NCI-H2196 treated with DMSO at 0.1 percent for 48 hours (cell line): Measurements from ENCODE around the gene LIPG.

Experiments used
- DNase-seq: peaks from one replicate; lab custom pipeline; 2025; ENCODE audit not compliant: unreplicated experiment; lab: John Stamatoyannopoulos, UW

Gene LIPG

DNA sequence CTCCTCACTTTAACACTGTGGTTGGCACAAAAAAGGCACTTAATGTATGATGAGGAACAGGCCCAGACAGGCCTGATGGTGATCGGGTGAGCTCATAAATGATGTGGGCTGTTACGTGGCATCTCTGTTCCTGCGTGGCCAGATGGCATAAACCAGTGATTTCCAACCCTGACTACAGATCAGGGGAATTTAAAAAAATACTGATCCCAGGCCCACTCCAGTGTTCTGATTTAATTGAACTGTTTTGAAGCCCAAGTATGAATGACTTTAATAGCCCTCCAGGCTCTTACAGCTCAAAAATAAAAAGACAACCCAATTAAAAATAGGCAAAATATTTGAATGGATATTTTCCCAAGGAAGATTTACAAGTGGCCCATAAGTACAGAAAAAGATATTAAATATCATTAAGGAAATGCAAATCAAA, 48.2 kb downstream of the LIPG start:
- no peak for DNase-seq

DNA sequence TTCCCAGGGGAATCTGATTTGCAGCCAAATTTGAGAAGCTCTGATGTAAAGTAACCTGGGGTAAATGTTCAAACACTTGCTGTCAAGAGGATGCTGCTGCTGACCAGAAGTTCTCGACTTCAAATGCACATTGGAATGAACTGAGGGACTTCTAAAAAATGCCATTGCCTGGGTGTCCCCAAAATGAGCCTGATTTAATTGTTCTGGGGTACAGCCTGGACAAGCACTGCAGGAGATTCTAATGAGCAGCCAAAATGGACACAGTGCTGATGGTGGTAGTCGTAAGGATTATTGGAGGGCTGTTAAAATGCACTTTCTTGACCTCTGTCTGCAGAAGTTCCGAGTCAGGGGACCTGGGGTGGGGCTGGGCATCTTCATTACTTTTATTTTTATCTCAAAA, 49.5 kb downstream of the LIPG start:
- DNase-seq = no peak

DNA sequence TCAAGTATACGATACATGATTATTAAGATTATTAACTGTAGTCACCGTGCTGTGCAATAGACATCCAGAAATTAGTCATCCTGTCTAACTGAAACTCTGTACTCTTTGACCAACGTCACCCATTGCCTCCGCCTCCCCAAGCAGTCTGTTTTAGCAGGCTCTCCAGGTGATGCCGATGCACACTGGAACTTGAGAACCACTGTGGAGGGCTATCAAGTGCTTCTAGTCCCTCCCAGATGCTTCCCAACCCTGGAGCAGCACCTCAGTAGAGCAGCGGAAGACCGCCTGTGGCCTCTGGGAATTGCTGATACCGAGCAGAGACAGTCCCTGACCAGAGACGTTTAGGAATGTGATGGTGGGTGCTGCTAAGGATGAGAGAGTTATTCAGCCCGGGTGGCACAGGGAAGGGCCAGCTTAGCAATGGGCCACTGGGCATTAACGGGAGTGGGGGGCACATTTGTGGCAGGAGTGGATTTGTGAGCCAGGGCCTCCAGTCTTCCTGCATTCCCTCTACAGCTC, 50.7 kb downstream of the LIPG start:
- DNase-seq = no peak

DNA sequence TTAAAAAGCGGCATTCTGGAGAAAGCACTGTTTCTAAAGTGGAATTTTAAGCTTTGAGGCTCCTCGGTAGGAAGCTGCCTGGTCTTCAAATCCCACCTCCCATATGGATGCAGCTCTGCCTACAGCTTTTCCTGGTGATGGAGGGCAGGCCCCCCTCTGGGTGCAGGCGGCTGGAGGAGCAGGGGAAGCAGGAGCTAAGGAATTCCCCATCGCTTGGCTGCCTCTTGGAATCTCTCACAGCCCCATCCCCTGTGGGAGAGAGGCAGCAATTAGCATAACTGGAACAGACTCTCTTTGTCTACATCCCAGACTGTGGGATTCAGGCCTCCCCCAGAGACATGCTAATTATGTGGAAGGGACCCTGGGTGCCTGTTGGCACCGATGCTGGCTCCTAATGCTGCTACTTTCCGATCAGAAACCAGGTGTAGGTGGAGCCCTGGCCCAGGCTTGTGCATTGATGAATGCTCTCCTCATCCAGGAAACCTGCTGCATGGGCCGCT, 51.3 kb downstream of the LIPG start:
- DNase-seq = no peak

DNA sequence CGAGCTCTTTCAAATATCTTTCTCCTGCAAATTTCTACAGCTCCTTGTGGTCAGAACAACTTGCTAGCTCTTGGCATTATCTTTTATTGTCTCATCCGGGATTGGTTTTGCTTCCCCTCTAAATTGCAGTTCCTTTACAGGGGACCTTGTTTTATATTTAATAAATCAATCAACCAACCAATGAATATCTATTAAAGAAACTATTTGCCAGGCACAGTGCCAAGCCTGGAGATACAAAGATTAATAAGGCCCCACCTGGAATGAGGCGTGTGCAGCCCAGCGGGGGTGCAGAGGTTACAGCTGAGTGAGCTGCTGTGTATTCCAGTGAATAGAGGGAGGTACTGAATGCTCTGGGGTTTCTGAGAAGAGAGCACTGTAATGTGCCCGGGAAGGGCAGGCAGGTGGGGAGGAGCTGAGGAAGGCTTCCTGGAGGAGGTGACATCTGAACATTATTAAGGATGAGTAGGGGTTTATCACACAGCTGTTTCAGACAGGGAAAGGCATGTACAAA, 51.8 kb downstream of the LIPG start:
- no peak for DNase-seq

DNA sequence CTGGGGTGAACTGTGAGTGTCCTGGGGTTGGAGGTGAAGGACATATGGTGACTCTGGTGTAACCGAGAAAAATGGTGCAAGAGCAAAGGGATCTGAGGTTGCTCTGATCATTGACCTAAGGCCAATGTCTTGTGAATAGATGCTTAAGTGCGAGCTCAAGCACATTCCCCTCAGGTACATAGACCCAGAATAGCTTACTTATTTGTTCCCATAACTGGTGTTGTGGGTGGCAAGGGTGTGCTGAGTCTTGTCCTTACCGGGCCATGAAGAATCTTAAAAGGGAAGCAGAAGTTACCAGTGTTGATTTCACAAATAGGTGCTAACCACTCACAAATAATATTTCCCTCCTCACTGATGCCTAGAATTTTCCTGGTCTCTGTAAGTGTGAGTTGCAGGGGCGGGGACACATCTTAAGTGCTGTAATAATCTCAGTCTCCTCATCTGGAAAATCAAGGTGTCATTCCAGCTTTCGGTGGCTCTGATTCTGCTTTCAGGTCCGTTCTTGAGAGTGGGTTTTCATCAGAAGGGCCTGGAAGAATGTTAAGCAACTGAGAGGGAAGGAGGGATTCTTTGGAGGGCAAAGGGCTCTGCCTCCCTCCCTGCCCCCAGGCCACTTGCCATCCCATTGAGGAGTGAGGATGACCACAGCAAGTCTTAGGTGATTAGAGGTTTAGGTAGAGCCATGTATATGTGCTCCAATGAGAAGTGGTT, 54.9 kb downstream of the LIPG start:
- no peak for DNase-seq

DNA sequence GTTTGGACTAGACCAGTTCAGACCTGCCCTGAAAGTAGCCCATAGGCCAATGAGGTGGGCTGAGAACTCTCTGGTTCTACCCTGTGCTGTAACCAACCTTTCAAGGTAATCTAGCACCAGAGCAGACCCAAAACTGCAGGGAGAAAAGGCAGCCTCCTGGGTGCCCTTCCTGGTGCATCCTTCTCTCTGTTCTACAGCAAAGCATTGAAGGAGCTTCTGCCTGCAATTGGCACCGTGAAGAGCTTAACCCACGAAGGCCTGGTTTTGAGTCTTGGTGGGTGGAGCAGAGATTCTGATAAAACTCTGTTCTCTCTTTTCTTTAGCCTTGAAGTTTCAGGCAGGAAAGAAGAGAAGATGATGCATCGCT, 55.5 kb downstream of the LIPG start:
- DNase-seq = no peak

DNA sequence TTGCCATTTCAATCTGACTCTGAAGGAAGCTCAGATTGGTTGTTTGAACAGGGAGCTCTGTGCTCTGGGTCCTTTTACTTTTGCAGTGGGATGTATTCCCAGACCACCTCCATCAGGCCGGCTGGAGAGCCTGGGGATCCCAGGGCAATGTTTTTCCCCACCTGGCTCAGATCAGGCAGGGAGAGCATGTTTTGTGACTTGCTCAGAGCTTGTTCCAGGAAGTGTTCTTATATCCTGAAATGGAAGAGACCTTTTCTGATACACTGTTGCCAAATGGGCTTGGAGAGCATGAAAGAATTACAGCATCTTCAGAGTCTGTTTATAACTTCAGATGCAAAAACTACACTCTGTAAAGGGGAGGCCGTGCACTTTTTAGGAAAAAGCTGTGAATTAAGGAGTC, 56.0 kb downstream of the LIPG start:
- no peak for DNase-seq

DNA sequence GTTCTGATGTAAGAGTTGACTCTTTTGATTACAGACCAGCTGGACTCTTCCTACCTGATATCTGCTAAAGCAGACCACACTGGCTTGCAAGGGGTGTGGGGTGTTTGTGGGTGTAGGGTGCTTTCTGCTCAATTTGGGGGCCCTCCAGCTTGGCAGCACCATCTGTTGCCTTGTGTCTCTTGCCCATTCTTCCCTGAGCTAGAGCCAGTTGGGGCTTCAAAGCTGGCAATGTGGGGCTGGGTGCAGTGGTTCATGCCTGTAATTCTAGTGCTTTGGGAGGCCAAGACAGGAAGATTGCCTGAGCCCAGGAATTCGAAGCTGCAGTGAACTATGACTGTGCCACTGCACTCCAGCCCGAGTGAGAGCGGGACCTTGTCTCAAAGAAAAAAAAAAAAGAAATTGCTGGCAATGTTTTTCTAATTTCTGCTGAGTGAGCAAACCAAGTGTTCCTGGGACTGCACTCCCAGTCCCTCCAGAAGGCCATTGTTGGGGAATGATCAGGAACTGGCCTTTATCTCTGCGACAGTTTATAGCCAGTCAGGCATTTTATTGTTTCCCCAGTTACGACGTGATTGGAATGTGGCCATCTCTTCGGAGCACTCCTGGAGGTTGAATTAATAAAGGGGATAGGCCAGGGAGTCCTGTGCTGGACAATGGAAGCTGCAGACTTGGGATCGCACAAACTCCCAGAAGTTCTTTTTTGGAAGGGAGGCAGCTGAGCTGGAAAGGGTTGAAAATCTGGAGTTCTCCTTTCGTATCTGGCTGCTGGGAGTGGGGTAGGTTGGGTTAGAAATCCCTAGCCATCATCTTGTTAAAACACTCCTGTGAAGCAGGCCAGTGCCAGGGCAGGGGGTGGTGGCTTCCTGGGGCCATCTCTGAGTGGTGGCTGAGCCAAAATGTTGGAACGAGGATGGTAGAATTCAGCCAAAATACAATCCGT, 57.2 kb downstream of the LIPG start:
- no peak for DNase-seq

DNA sequence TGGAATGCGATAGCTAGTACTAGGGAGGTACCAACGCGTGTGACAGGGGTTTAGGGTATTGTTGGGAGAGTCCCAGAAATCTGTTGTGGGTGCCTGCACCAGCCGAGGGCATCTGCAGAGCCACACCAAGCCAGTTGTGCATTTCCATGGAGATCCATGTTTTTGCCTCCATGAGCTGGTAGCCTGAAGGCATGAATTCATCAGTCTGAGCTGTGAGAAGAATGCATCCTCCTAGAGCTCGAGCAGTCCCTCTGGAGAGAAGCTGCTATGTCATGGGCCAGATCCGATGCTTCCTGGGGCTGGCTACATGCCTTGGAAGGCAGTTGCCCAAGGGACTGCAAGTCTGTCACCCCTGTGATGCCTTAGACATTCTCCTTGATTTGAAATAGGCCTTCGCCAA, 57.9 kb downstream of the LIPG start:
- no peak for DNase-seq

DNA sequence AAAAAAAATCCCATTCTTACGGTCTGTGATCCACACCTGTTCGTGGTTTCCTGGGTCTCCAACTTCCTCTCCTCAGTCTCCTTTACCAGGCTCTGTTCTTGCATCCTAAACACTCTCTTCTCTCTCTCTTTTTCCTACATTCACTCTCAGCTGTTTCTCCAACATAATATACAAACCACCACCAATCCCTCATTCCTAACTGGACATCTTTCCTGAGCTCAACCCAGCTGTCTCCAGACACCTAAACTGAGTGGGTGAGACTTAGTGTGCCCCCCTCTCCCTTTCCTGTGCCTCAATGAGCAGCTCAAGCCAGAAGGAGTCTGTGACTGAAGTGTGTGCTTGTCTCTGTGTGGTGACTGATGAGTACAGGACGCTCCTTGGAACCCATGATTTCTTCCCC, 59.4 kb downstream of the LIPG start:
- no peak for DNase-seq

DNA sequence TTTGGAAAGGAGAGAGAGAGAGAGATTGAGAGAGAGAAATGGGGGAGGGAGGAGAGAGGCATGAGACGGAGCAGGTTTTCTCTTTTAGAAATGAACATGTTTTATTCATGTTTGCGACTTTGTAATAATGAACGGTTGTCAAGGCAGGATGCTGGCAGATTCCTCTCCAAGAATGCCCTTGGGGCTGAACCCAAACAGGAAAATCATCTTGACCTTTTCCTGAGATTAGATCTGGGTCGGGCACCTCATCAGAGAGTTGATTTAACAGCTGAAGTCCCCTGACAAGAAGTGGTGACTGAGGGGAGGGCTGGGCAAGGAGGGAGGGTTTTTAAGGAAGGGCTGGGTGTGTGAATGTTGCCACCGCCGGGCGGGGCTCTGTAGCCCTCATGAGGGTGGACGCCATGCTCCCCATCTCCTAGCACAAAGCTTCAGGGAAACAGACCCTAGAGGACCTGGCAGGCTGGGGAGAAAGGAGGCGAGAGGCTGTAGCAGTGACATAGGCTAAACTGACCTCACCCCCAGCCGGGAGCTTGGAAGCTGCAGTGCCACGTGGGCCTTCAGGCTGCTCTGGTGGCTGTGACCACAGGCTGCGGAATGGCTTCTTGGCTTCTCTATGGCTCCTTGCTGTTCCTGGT, 60.0 kb downstream of the LIPG start:
- no peak for DNase-seq

DNA sequence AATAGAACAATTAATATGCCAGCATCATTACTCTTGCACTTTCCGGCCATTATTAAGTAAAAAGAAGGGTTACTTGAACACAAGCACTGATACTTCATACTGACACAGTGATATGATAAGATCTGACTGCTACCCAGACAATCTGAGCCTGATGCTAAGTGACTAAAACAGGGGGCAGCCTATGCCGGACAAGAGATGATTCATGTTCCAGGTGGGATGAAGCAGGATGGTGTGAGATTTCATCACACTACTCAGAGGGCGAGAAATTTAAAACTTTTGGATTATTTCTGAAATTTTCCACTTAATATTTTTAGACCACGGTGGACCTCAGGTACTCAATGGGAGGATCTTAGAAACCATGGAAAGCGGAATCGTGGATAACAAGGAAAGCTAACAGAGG, 61.7 kb downstream of the LIPG start:
- no peak for DNase-seq

DNA sequence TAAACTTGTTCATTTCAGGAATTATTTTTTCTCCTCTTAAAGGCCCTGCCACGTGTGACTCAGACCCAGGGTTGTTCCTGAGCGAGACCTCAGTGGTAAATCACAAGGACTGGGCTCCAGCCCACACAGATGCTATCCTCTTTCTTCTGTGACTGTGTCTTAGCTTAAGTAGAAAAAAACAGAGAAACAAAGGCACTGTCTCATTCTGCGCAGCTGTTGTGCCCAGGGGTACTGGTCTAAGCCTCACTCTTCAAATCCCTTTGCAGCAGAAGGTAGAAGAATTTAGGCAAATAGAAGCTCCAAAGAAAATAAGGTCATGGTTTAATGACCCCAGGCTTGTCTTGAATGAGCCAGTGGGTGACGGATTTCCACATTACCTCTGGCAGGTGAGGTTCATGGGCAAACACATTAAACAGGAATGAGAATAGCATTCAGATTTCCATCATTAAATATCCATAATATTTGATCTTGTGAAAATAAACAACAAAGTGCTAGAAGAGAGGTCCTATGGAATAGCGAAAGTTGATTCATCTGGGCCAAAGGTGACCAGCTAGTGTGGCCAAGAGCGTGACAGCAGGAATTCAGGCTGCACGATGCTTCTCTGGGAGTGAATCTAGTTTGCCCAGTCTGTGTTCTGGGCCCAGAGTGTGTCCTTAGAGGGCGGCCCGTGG, 63.3 kb downstream of the LIPG start:
- DNase-seq = no peak

DNA sequence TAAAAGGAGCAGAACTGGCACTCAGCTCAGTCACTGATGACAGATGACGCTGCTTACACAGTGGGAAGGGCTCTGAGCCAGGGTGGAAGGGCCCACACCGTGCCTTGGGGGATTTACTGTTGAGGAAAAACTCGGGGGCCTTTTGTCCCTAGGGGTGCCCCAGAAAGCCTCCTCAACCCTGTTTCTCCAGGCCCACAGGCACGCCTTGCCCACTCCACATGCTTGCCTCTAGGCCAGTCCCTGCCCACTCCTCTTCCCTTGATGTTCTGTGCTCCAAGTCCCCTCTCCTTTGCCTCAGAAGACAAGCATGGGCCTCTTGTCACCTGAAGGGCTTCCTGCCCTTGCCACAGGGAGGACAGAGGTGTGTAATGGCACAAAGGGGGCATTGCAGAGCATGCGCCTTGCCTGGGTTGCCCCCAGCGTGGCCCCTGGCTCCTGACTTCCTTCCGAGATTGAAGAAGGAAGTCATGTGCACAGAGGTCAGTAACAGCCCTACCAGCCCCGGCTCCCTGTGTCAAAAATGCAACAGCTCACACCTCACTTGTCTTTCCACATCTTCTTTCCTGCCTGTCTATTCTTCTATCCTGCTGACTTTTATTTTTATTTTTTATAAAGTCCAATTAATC, 65.1 kb downstream of the LIPG start:
- no peak for DNase-seq

DNA sequence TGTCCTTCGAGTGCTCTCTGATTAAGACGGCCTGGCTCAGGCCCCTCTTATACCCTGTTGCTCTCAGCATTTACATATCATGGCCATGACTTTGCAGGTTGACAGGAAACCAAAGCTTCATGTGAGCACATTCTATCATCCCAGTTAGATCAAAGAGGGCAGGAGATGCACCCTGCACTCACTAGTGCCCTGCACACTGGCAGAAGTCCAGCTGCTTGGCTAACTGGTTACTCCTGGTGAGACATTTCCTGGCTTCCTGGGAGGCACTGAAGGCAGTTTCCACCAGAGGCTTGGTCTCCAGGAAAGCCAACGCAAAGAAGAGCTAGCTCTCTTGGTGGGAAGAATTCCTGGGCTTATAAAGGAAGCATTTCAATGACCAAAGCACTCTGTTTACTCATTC, 66.3 kb downstream of the LIPG start:
- no peak for DNase-seq

DNA sequence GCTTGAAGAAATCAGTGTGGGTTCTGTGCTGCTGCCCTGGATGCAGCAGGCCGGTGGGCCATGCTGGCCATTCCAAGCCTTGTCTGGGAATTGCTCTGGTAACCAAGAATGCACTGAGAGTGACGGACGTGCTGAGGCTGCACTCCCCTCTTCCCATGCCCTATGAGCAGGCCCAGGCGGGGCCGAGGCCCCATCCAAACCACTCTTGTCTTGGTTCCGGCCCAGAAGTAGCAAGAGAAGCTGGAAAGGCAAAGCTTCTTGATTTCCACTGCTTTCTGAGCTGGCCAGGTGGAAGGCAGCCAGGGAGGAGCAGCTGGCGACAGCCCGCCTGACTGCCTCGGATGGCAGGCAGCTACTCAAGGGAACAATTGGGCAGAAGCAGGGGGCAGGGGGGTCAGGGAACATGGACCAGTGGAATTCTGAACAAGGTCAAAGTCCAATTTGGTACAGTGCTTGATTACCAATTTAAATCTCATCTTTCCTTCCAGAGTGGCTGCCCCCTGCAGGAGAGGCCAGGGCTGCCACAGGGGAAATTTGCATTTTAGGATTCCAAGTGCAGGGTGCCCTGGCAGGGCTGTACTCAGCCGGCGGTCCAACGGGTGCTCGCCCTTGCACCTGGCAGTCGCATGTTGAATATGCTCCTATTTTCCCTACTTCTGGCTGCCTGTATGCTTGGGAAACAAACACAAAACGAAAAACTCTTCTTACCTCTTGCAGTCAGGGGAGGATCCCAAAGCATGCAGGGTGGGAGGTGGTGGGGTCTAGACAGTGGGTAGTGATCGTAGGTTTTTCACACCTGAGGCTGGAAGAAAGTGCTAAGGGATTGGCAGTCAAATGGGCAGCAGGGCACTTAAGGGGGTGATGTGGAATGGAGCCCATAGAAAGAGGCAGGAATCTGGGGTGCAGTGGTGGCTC, 67.3 kb downstream of the LIPG start:
- no peak for DNase-seq

DNA sequence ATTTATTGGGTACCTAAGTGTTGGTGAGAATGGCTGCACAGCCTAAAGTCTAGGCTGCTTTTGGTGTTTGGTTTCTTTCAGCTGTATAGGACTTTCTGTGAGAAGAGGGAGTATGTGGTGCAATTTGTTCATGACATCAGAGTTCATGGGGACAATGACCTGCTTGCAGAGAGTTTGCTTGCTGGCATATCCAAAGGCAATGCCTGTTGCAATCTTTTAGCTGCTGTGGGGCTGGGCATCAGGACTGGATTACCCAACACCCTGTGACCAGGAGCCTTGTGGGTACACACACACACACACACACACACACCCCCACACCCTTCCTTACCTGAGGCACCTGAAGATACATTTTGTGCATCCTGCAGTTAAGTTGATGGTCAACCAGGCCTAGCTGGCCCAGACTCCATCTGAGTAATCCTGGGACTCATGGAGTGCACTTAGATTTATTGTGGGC, 68.4 kb downstream of the LIPG start:
- no peak for DNase-seq

DNA sequence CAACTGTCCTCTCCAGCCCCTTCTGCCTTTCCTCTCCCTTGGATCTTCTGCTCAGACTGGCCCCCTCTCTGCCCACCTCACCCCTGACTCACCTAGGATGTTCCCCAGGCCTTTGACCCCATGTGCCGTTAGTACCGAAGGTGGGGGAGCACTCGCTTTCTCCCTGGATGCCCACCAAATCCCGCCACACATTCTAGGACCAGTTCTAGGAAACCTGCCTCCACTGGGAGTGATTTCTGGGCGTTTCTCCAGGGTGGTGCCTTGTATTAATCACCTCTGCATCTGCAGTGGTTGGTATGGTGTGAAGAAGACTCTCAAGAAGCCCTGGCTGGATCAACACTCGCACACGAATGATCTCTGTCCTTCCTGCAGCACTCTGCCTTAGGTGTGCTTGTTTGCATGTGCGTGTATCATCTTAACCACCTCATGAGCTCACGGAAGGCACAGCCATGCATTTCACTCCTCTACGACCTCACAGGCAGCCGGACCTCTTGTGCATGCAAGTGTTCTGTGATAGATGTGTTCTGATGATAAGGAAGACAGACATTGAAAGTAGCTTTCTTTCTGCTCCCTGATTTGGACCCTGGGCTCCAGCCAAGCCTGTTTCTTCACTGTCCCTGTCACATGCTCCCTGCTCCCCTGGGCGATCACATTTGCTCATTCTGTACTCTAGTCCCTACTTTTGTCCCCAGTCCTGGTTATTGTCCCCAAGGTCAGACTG, 69.4 kb downstream of the LIPG start:
- DNase-seq = no peak
